ENCODE results near the gene FGF1. TPM values are rescaled to one million over a fixed set of nuclear protein-coding genes. Genes with fewer than 3 reads are reported as not detected.

Gene FGF1
- total RNA-seq, 1 donor from 2014 or later = 2.7 TPM

- peak; percentile 66 for TF ChIP-seq CTCF (conservative IDR thresholded peaks at IDR 0.05)
- Mint-ChIP-seq H3K4me3 (no peak overlapping the region), H3K36me3 (no peaks in the 10 kb centered on the region), H3K27ac (no peak overlapping the region), H3K27me3 (no peaks in the 10 kb centered on the region), H3K4me1 (ENCODE audit: unreplicated experiment) (no peaks in the 10 kb centered on the region), H3K9me3 (no peaks in the 10 kb centered on the region)
- no peak for DNase-seq (ENCODE audit: extremely low spot score, unreplicated experiment)
Measured at GRCh38 chr5:142587354-142587965, 98.4 kb downstream of the FGF1 start.

- Mint-ChIP-seq H3K4me1 (ENCODE audit: unreplicated experiment) (no peaks in the 10 kb centered on the region), H3K9me3 (no peaks in the 10 kb centered on the region), H3K27ac (no peak overlapping the region), H3K27me3 (no peaks in the 10 kb centered on the region), H3K4me3 (no peak overlapping the region), H3K36me3 (no peaks in the 10 kb centered on the region)
- no peak for TF ChIP-seq CTCF (conservative IDR thresholded peaks at IDR 0.05)
- DNase-seq (ENCODE audit: extremely low spot score, unreplicated experiment) = no peak
Measured at GRCh38 chr5:142586552-142586951, 99.3 kb downstream of the FGF1 start.

- no peak overlapping the region for H3K27ac Mint-ChIP-seq
- H3K4me1 Mint-ChIP-seq (ENCODE audit: unreplicated experiment) = no peaks in the 10 kb centered on the region
- no peaks in the 10 kb centered on the region for H3K36me3 Mint-ChIP-seq
- no peak for TF ChIP-seq CTCF (conservative IDR thresholded peaks at IDR 0.05)
- H3K9me3 Mint-ChIP-seq = no peaks in the 10 kb centered on the region
- H3K4me3 Mint-ChIP-seq = no peak overlapping the region
- no peaks in the 10 kb centered on the region for H3K27me3 Mint-ChIP-seq
- DNase-seq (ENCODE audit: extremely low spot score, unreplicated experiment) = no peak
Measured at GRCh38 chr5:142585451-142585850, 100.4 kb downstream of the FGF1 start.

GRCh38 chr5:142584891-142585290, 101.0 kb downstream of the FGF1 start:
- no peak overlapping the region for H3K4me3 Mint-ChIP-seq
- H3K36me3 Mint-ChIP-seq = no peaks in the 10 kb centered on the region
- H3K9me3 Mint-ChIP-seq = no peaks in the 10 kb centered on the region
- H3K27me3 Mint-ChIP-seq = no peaks in the 10 kb centered on the region
- no peaks in the 10 kb centered on the region for H3K4me1 Mint-ChIP-seq (ENCODE audit: unreplicated experiment)
- no peak overlapping the region for H3K27ac Mint-ChIP-seq
- no peak for DNase-seq (ENCODE audit: extremely low spot score, unreplicated experiment)
- TF ChIP-seq CTCF (conservative IDR thresholded peaks at IDR 0.05) = no peak

- no peak for DNase-seq (ENCODE audit: extremely low spot score, unreplicated experiment)
- H3K27me3 Mint-ChIP-seq = no peaks in the 10 kb centered on the region
- no peaks in the 10 kb centered on the region for H3K4me1 Mint-ChIP-seq (ENCODE audit: unreplicated experiment)
- H3K4me3 Mint-ChIP-seq = no peak overlapping the region
- no peaks in the 10 kb centered on the region for H3K9me3 Mint-ChIP-seq
- no peak overlapping the region for H3K27ac Mint-ChIP-seq
- H3K36me3 Mint-ChIP-seq = no peaks in the 10 kb centered on the region
- TF ChIP-seq CTCF (conservative IDR thresholded peaks at IDR 0.05) = no peak
Measured at GRCh38 chr5:142578161-142578830, 107.6 kb downstream of the FGF1 start.

Data from type B pancreatic cell (in vitro differentiated cells).